ENCODE measurements around the gene FAM153A.
"Not testable (repeated sequence)": the region's sequence is repeated elsewhere in the genome, so short reads cannot be mapped to it uniquely, and the experiment has no call there.

FAM153A gene

DNA sequence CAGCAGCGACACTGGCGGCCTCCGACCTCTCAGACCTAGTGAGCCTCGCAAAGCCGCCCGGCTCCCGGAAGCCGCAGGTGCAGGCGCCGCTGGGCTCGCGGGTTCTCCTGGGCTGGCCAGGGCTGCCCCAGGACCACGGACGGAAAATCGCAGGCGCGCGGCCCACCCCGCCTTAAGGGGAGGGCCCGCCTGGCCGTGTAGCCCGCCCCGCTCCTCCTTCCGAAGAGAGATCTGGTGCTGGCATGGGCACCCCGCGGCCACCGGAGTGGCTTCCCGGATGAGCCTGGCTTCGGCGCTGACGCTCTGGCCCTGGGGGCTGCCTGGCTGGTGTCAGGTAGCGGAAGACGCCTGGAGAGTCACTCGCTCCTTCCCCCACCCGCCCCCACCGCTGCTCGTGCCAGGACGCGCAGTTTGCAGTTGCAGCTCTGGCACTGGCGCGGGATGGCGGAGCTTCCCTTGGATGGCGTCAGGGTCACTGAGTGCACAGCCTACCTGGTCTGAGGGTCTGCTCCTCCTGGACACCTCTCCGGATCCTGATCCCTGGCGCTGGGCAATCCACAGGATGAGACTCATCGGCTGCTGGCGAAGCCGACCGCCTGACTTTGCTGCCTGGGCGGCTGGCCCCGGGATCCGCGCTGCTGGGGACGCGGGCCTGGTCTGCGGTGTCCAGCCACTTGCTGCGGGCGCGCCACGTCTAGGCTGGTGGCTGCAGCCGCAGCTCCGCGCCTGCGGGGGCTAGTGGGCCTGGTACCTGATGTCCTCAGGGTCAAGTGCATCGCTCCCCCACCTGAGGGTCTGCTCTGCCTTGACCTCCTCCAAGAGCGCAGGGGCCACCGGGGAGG lies at the start of gene FAM153A:
TSS of gene FAM153A (minus strand) at position 108 of the 842 bp plus-strand sequence.
- not testable (repeated sequence) for DNase-seq (ENCODE audit: low spot score)

DNA sequence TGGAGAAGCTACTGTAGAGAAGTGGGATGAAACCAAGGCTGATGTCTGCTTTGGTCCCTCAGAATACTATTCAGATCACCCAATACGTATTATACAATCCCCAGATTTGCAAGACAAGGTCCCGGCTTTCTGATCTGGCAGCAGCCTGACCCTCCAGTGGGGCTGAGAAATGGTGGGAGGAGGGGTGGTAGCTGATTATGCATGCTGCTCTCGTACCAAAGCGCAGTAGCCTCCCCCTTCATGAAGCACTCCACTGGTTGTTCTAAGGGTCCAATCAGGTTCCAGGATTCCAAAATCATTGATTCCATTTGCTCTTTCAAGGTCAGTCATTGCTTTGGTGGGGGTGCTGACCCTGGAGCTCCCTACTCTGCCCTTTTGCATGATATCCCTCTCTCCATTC lies 49.6 kb upstream of the FAM153A start:
- not testable (repeated sequence) for DNase-seq (ENCODE audit: low spot score)

DNA sequence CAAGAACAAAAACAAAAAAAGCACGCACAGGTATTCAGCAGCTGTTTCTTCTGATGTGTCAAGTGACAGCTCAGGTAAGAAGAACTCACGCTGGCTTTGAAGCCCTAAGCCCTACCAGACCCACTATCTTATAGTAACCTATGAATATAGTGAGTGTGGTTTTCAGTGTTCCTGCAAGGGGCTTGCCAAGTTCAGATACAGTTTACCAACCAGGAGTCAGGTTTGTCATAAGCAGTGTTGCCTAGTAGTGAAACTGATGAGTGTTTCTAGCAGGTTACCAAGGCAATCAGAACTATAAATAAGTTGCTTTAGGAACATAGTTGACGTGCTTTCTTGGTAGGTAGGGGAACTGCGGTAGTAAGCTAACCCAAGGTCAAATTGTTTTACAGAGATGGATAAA lies 43.4 kb upstream of the FAM153A start:
- DNase-seq (ENCODE audit: low spot score): not testable (repeated sequence)

DNA sequence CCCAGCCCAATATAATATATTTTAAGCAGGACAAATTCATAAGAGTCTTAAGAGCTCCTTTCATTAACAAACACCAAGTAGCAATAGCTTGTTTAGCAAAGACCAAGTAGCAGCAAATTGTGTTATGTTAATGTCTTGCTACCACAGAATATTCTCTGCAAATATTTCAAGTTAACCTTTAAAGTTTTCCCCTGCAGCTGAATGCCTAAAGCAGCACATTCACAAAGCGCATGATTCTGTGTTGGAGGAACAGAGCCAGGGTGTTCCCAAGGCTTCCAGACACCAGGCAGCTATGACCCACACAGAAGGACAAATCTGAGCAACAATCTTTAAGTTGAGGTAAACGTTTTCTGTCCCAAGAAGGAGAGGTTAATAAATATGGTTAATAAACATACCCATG lies 42.1 kb upstream of the FAM153A start:
- not testable (repeated sequence) for DNase-seq (ENCODE audit: low spot score)

DNA sequence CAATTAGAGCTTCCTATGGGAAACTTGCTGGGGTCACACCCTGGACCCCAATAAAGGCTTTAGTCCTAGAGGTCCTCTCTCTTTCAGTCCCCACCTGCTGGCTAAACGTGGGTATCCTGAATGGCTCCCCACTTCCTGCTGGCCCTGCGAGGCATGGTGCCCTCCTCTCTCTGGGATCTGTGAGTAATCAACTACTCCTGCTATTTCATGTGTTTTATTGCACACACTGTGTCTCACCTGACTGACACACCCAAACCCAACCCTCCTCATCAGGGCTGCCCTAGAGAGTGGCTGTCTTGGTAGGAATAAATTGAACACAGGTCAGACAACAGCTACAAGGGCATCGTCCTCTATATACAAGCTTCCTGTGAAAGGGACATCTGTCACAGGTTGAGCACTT lies 39.8 kb upstream of the FAM153A start:
- DNase-seq (ENCODE audit: low spot score): not testable (repeated sequence)

DNA sequence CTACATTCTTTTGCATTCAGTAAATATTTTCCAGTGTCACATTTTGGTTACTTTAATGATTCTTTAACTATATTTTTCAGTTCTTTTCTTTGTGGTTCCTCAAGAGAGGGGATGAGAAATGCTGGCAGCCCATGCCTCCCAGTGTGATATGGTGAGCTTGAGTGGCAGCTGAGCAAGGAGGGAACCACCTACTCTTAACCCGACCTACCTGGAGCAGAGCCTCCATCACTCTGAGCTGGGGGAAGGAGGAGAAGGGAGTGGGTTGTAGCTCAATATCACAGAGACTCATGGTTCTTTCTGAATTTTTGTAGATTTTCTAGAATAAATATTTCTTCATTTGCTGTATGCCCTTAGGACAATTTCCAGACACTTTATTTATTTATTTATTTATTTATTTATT lies 37.0 kb upstream of the FAM153A start:
- not testable (repeated sequence) for DNase-seq (ENCODE audit: low spot score)

DNA sequence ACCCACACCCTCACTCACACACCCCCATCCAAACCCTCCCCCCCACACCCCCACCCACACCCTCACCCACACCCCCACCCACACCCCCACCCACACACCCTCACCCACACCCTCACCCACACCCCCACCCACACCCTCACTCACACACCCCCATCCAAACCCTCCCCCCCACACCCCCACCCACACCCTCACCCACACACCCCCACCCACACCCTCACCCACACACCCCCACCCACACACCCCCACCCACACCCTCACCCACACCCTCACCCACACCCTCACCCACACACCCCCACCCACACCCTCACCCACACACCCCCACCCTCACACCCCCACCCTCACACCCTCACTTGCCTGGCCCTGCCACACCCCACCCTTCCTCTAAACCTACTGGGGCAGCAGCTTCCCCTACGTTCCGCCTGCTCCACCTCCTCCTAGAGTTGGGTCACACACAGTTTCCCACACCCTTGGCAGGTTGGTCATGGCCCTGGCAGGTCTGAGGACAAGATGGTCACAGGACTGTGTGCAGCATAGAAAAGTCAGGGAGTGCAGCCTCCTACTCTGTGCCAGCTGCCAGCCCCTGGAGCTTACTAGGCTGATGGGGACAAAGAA lies 30.2 kb upstream of the FAM153A start:
- not testable (repeated sequence) for DNase-seq (ENCODE audit: low spot score)

DNA sequence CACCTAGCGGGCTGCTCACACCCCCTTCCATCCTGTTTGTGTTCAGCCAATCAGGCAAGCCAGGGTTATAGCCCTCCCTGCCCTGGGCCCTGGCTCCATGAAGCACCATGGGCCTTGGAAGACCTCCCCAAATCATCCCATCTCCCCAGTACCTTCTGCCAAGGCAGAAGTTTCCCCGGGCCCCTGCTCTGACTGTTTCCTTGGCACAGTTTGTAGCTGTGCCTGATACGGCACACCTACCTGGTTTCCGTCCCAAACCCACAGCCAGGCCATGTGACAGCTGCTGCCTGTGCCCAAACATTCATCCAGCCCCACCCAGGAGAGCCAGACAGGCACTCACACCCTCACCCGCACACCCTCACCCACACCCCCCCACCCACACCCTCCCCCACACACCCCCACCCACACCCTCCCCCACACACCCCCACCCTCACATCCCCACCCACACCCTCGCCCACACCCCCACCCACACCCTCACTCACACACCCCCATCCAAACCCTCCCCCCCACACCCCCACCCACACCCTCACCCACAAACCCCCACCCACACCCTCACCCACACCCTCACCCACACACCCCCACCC lies 29.6 kb upstream of the FAM153A start:
- DNase-seq (ENCODE audit: low spot score): not testable (repeated sequence)

DNA sequence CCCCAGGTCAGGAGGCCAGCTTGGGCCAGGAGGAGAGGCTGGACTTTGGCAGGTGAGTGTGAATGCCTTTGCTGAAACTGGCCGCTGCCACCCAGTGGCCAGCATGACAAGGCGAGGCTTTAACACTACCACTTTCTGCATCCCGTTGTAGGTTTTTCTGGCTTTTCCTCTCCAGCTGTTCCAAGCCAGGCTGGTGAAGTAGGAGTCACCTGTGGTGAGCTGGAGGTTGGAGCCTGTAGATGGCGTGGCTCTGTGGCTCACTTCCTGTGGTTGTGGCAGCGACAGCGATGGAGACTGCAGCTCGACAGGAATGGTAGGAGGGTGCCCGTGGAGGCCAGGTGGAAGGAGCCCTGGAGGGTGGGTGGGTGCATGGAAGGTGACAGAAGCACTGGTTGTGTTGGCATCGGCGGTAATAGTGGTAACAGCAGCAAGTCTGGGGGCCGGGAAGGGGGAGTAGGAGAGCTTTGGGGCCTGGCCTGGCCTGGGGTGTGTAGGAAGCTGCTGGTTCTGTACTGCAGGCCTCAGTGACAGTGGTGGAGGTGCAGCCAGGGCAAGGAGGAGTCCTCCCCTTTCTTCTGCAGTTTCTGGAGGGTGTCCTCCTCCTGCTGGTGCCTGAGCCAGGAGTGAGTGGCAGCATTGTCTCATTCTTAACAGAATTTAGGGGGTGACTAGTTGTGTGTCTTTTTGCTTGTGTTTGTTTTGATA lies 26.7 kb upstream of the FAM153A start:
- DNase-seq (ENCODE audit: low spot score): not testable (repeated sequence)

DNA sequence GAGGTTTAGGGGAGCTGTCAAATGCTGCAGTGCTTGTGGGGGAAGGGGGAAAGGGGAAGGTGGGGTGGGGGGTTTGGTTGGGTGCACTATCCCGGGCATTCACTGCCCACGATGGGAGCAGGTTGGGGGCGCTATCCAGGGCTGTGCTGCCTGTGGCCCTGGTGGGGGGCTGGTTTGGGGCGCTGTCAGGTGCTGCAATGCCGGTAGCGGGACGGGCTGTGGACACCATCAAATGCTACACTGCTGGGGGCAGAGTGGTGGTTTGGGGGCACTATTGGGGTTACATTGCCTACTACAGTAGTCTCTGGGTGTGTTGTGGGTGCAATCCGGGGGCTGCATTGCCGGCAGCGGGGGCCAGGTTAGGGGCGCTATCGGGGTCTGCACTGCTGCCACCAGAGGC lies 25.7 kb upstream of the FAM153A start:
- DNase-seq (ENCODE audit: low spot score): not testable (repeated sequence)

DNA sequence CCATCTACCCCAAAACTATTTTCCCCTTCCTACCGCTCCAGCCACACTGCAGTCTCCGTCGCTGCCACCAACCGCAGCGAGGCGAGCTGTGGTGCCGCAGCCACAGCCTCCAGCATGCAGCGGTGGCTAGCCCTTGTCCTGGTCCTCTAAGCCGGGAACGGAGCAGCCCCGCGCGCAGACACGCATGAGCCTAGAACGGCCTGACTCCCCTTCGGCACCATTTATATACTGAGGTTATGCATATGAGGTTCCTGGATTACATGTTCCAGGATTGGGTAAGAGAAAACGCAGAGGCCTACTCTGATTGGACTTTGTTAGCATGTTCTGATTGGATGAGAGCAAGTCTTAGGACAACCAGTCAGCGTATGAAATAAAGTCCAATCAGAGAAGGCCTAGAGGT lies 24.6 kb upstream of the FAM153A start:
- DNase-seq (ENCODE audit: low spot score): not testable (repeated sequence)

DNA sequence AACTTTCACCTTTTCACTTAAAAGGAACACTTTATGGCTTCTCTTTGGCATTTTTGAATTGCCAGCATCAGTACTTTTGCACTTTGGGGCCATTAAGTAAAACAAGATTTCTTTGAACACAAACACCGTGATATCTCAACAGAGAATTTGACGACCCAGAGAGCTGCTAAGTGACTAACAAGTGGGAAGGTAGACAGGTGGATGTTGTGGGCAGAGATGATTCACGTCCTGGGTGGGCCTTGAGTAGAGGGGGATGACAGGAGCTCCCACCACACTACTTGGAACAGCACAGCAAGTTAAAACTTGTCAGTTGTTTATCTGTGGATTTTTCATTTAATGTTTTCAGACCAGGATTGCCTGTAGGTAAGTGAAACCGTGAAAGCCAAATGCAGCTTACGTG lies 18.7 kb upstream of the FAM153A start:
- DNase-seq (ENCODE audit: low spot score): not testable (repeated sequence)

DNA sequence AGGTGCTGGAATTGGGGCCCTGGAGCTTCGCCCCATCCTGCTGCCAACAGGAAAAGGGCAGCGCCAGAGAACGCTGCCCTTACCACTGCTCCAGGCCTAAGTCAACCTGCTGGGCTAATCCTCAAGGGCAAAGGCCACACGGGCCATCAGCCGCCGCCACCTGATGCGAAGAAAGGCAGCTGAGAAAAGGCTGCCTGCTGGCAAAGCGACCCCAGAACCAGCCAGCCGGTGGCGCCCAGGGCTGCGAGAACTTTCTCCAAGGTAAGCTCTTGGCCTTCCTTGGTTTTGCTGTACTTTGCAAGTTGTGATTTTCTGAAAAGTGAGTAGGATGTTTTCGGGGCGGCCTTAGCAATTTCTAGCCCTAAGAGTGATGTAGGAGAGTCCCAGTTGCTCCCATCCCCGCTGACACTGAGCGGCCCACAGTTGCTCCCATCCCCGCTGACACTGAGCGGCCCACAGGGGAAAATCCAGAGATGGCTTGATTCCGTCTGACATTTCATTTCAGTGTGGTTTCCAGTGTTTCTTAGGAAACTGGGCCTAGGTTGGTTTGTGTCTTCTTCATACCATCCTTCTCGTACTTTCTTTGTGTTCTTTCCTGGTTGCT lies 15.6 kb upstream of the FAM153A start:
- not testable (repeated sequence) for DNase-seq (ENCODE audit: low spot score)

DNA sequence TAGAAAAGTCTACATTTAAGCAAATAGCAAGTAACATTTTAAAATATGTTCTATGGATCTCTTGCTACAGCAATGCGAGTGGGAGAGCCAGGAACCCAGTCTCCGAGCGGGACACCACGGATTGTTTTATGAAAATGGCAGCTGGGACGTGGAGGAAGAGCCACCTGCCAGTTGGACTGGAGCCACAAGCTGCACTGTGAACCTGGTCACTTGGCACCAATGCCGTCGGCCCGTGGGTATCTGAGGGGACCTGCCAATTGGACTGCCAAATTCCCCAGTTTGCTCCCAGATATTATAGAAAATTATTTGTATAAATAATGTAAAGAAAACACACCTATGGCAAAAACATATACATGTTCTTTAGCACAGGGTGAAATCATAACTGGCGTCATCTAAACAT lies 10.6 kb upstream of the FAM153A start:
- DNase-seq (ENCODE audit: low spot score): not testable (repeated sequence)

DNA sequence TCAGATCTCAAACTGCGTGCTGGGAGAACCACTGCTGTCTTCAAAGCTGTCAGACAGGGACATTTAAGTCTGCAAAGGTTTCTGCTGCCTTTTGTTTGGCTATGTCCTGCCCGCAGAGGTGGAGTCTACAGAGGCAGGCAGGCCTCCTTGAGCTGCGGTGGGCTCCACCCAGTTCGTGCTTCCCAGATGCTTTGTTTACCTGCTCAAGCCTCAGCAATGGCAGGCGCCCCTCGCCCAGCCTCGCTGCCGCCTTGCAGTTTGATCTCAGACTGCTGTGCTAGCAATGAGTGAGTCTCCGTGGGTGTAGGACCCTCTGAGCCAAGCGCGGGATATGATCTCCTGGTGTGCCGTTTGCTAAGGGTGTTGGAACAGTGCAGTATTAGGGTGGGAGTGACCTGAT lies 8.9 kb upstream of the FAM153A start:
- DNase-seq (ENCODE audit: low spot score): not testable (repeated sequence)

DNA sequence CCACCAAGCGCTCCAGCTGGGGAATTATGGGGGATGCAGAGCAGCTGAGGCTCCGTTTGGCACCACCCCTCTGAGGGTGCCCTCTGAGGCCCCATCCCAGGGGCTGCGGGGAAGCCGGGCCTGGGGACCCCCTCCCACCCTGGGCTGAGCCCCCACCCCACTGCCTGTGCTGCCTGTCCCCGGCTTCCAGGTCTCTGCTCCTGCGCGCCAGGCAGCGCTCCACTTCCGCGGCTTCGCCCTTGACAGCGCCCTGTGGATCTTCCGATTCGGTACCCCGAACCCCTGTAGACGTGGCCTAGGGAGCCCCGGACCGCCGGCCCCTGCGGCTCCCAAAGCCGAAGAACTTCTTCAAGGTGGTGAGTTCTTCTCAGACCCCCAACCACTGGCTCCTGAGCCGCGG lies 530 bp downstream of the FAM153A start:
- not testable (repeated sequence) for DNase-seq (ENCODE audit: low spot score)

DNA sequence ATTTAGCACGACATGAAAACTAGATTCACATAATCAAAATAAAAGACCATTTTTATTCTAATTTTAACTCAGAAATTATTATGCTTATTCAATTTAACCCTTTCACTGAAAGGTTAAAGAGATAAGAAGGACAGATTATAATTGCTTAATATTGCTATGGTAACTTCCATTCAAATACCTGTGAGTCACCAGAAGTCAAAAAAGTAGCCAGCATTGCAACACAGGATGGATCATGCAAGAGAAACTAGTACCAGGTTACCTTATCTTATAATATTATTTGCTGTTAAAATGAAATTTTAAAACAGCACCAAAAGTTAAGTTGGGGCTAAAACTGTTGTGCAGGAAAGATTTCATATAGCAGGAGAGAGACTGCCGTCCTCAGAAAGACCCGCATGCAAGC lies 11.5 kb downstream of the FAM153A start:
- DNase-seq (ENCODE audit: low spot score): not testable (repeated sequence)

DNA sequence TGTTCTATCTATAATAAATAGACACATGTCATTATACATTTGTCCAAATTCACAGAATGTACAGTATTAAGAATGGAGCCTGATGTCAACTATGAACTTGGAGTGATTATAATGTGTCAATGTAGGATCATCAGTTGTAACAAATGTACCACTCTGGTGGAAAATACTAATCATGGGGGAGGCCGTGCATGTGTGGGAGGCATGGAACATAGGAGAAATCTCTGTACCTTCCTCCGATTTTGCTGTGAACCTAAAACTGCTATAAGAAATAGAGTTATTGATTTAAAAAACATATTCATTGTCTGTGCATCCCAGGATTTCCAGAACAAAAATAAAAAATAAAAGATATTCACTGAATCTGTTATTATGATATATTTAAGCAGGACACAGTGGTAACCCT lies 12.1 kb downstream of the FAM153A start:
- not testable (repeated sequence) for DNase-seq (ENCODE audit: low spot score)

DNA sequence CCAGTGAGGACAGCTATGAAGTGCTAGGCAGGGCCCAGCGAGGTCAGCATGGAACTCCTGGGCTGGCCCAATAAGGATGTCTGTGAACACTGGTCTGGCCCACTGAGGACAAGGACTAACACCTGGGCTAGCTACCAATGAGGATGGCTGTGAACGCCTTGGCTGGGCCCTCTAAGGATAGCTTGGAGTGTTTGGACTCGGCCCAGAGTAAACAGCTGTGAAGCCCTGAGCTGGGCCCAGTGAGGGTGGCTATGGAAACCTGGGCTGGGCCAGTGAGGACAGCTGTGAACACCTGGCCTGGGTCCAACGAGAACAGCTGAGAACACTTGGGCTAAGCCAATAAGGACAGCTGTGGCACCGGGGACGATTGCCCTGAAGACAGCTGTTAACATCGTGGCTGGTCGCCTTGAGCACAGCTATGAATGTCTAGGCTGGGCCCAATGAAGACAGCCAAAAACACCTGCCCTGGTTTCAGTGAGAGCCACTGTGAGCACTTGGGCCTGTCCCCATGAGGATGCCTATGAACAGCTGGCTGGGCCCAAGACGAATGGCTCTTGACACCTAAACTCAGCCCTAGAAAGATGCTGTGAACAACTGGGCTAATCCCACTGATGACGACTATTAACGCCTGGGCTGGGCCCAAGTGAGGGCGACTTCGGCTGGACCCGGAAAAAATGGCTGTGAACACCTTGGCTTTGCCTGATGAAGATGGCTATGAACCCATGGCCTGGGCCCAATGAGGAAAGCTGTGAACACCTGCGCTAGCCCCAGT lies 18.8 kb downstream of the FAM153A start:
- DNase-seq (ENCODE audit: low spot score): not testable (repeated sequence)

DNA sequence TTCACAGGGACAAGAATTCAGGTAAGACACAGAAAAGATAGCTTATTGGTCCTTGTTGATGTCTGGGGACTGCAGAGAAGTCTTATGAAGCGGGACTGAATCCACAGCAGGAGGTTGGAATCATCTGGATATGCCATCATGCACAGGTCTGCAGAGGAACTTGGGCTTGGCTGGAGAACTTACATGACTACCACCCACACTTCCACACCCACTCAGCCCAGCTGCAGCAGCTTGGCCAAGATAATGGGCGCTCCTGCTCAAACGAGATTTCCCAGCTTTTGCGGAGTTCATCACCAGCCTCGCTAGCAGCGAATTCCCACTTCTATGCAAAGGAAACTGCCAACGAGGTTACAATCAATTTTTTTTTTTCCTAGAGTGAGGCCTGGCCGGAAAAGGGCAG lies 21.7 kb downstream of the FAM153A start:
- DNase-seq (ENCODE audit: low spot score): not testable (repeated sequence)

DNA sequence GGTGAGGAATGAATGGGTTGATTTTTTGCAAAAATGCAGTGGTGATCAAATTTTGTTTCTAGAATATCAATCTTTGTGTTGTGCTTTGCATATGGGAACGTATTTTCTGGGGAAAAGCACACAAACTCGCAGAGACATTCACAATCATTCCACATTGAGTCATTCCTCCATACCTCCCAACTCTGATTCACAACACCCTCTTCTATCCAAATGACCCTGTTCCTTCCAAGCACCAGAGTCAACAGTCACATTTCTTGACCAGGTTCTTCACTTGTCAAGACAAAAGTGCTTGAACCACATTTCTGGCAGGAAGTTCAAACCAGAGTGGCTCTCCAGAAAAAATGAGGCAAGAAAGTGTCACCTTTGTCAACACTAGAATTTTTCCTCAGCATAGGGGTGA lies 35.3 kb downstream of the FAM153A start:
- DNase-seq (ENCODE audit: low spot score): not testable (repeated sequence)
